Stimulated activated CD4-positive, alpha-beta T cell treated with anti-CD3 and anti-CD28 coated beads, Interleukin-15, amount 100 ng/mL, for 48 hours (primary cell): ENCODE measurements around the gene FYB1.
A peak's percentile ranks its signal among the peaks of the same experiment; 100 is the strongest.

Experiments
- DNase-seq, 2 donors: peaks; one replicate each; pipeline ENCODE4 v3.0.0-alpha.2; 2020; ENCODE audit warnings: low read depth in 2 of 2

Gene FYB1

DNA sequence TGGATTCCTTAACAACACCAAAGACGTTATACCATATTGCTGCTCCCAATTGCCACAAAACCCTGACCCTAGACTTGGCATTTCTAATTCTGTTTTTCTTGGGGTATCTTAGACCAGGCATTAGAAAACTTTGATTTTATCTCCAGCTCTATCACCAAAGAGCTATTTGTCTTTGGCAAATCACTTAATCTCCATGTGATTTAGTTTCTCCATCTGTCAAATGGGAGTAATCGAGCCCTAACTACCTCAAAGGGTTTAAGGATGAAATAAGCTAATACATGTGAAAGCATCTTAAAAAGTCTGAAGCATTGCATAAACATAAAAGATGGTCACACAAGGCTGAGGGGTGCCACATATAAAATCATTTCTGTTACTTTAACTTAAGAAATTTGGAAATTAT, 60.6 kb downstream of the FYB1 start:
- DNase-seq: no peak

- DNase-seq: no peak
Measured at GRCh38 chr5:39158127-39158593, 61.2 kb downstream of the FYB1 start.

DNA sequence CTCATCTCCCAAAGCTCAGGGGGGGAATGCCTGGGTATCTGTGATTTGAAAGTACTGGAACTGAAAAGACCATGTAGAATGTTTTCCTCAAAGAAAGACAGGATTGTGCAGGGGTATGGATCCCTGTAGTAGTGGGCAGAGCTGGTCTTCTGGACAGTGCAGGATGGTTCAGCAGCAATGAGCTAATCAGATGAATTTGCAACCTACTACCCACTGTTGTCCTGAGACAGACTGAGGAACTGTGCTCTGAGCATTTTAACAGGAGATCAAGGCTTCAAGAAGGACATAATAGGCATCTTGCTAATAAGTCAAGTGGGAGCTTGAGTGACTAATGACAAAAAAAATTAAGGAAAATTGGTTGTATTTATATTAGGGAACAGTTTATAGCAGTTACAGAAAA, 61.7 kb downstream of the FYB1 start:
- no peak for DNase-seq

GRCh38 chr5:39156082-39156481, 63.3 kb downstream of the FYB1 start:
- no peak for DNase-seq

GRCh38 chr5:39151745-39152144, 67.6 kb downstream of the FYB1 start:
- no peak for DNase-seq

- no peak for DNase-seq
Measured at GRCh38 chr5:39149966-39150365, 69.4 kb downstream of the FYB1 start.

GRCh38 chr5:39148983-39149534, 70.3 kb downstream of the FYB1 start:
- DNase-seq: no peak

DNA sequence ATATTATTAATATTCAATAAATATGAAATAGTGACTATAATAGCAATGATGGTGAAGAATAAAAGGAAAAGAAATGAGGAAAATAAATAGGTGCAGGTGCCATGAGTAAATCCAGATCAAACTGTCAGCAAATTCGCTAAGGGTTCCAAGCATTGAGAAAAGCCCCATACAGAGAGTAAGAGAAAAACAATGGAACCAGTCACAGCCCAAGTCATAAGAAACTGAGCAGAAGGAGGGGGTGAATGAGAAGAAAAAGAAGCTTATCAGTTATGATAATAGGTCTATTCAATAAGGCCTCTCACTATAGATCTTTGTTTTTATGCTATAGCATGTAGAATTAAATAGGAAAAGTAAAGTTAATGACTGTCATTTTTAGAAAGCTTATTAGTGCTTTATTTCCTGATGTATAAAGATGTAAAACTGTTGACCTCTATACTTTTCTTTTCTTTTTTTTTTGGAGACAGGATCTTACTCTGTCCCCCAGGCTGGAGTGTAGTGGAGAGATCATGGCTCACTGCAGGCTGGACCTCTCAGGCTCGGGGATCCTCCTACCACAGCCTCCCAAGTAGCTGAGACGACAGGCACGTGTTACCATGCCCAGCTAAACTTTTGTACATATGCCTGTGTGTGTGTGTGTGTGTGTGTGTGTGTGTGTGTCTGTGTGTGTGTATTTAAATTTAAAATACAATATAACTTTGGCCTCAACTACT, 72.4 kb downstream of the FYB1 start:
- no peak for DNase-seq

DNA sequence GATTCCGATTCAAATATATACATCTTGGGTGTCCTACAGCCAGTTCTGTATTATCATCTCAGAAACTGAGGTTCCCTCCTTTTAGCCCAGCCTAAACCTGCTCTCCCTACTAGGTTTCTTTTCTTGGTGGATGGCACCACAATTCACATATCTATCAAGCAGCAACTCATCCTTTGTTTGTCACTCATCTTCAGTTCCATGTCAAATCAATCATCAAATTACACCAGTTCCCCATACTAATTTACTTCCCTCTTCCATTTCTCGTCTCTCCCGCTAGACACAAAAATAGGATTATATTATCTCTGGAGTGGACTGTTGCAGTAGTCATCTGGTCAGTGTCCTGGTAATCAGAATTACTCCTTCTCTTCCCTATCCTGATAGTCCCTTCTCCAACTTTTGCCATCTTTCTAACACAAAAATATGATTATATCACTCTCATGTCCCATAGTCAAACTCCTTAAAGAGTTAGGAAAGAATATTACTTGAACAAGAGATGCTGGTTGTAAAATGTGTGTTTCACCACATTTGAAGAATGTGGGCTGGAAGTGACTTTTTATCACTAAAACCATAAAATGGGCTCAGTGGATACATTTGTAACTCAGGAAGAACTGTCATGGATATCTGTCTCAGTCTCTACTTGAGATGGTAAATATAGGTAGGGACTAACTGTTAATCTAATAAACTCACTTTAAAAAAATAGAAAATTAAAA, 76.1 kb downstream of the FYB1 start:
- DNase-seq: no peak

DNA sequence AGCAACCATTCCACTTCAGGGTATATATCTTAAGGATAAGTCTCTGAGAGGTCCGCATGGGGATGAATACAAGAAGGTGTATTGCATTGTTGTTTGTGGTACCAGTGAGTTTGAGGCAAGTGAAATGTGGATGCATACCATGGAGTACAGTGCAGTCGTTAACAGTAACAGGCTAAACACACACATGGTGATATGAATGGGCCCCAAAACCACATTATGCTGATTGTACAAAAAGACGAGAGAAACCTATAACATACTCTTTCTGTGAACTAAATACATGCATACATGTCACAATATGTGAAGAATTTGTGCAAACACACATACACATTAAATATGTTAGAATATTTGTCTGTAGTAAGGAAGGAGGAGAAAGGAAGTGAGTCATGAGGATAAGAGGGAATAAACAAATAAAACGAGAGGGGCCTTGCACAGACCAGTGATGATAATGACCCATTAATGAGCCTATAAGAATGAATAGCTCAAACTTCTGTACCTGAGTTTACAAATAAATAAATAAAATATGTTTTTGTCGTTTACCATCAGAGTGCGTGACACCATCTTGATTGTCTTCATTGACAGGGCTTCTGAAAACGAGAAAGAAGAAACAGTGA, 78.7 kb downstream of the FYB1 start:
- no peak for DNase-seq

DNA sequence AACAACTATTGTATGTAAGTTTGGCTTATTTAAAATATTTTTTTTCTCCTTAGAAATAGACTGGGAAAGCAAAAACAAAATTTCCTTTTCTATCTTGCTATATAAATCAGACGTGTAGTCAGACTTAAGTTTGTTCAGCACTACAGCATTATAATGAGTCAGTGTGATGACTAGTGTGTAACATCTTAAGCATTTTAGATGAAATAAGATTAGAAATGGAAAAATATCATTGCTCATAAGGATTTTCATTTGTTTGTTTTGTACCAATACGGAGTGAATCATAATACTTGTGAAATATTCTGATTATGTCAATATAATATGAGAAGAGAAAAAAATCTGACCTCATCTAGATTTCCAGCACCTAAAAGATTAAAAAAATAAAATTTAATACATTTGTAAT, 80.5 kb downstream of the FYB1 start:
- no peak for DNase-seq

- peak in 1 of 2 donors; percentile 39 for DNase-seq
Measured at GRCh38 chr5:39137819-39138451, 81.4 kb downstream of the FYB1 start.

DNA sequence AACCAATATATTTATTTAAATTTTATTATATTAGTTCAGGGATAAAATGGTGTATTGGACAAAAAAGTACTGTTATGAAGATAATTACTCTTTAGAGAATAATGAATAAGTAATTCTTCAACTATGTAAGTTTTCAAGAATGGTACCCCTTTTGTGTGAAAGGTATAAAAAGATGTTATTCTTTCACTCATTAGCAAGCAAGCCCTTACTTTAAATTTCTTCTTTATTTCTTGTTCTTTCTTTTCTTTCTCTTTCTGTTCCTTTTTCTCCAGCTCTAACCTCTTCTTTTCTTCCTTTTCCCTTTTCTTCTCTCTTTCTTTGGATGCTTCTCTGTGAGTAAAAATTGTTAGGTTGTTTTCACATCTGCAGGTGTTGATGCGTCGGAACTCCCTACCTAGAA, 82.0 kb downstream of the FYB1 start:
- no peak for DNase-seq

GRCh38 chr5:39132792-39133191, 86.6 kb downstream of the FYB1 start:
- DNase-seq: no peak

- no peak for DNase-seq
Measured at GRCh38 chr5:39132128-39132447, 87.3 kb downstream of the FYB1 start.

DNA sequence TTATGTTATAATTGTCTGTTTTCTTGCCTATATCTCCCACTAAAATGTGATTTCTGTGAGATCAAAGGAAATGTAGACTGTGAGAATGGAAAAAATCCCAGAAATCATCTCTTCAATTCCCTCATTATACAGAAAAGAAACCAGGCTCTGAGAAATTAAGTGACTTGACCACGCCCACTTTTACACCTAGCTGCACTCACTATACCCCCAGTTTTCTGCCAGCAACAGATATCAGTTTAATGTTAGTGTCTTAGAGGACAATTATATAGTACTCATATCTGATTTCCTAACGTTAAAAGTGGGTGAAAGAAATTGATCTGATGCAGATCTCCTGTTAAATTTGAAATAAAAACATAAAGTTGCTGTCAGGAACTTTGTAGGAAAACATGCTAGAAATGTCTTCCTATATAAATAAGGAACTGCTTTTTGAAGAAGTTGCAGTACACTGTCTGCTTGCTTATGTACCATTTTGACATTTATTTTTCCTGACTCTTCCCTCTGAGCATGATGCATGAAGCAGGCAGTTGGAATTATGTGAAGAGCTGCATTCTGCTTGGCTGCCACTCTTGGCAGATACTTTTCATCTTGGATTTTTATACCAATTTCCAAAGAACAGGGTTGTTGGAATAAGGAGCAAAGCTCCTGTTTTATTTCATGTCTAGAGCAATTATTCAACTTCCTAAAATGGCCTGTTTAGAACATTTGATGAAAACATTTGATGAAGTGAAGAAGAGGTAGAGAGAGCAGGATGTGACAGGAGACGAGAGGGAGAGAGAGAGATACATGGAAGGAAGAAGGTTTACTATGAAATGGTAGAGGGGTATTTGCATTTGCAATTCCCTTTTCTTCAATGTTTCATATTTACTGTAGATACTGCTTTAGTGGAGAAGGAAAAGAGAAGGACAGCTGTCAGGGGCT, 87.9 kb downstream of the FYB1 start:
- DNase-seq: no peak

GRCh38 chr5:39130716-39131115, 88.6 kb downstream of the FYB1 start:
- DNase-seq: no peak

DNA sequence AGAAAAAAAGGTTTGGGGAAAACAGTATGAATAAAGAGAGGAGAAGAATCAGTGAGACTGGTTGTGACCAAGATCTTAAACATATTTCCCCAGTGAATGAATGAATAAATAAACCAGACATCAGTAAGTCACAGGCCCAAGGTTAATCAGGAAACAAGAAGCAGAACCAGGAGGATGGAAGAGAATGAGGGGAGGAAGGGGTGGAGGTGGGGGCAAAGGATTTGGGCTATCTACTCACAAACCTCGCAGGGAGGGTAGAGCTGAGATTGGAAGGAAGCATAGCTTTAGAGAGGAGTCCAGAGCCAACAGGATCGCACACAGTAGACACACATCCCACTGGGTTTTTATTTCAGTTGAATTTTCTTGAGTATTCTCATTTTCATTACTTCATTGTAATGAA, 97.4 kb downstream of the FYB1 start:
- no peak for DNase-seq

DNA sequence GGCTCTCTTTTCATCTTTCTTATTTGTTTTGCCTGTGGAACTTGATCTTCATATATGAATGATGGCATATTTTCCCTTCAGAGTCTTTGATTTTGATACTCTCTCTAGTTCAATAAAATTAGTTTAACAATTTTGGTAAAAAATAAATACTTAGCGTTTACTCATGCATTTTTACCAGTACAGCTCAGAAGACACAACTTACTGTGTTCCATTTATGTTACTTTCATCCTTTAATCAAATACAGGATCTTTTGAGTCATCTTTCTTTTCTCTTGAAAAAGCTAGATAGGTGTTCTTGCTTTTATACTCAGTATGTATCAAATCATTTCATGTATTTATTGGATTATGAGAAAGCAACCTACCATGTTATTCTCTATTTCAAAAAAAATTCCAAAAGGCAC, 98.0 kb downstream of the FYB1 start:
- no peak for DNase-seq

DNA sequence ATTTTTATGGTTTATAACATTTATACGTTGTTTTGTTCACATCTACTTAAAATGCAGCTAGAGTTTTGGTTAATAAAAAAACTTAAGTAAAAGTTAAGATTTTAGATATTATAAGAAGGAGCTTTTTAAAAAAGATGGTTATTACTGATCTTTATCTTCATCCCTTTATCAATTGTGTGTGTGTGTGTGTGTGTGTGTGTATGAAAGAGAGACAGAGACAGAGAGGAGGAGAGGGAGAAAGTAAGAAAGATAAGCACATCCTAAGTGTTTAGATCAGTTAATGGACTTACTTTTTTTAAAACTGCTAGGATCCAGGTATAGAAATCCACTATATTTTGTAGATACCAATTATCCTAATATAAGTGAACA, 99.3 kb downstream of the FYB1 start:
- no peak for DNase-seq

DNA sequence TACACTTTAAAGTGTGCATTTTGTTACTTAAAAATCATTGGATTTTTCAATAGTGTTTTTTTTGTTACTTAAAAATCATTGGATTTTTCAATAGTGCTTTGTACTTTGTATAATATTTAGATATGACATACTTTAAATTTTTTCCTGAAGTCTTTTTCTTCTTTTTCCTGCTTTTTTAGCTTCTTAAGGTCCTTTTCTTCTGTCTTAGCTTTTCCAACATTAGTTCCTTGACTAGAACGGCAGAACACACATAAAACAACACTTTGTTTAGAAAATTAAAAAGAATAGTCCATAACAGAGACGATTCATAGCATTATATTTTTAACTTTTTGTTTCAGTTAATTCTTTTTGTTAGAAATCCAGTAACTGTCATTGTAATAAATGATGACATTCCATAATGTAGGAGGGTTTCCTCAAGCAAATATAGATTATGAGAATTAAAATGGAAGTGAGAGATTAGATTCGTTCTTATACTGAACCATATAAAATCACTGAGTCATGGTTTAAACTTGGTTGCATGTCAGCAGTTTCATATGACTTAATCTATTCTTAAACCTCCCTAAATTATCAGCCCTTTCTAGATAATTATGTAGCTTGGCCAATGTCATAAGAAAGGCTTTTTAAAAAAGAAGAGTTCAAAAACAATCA, 99.8 kb downstream of the FYB1 start:
- no peak for DNase-seq
